CD14-positive monocyte (primary cell): ENCODE measurements around the gene WWTR1. TPM values are rescaled to one million over a fixed set of nuclear protein-coding genes. Genes with fewer than 3 reads are reported as not detected.
A peak's percentile ranks its signal among the peaks of the same experiment; 100 is the strongest.

ENCODE experiments used
- DNase-seq, 3 donors: peaks; one replicate each; pipeline ENCODE4 v3.0.0-alpha.2; 2011 to 2022
- H2AFZ ChIP-seq: 2 replicates; pipeline ENCODE4 v1.6.0; 2012; ENCODE audit warnings: mild to moderate bottlenecking, low read depth, low read length, inconsistent platforms; ENCODE audit not compliant: insufficient read depth, poor library complexity, severe bottlenecking
- H3K27ac ChIP-seq, 2 donors: 1 replicate in 1 of 2; 2 replicates in 1 of 2; pipeline ENCODE4 v1.5.1; 2012 to 2013; ENCODE audit warnings: low read length in 2 of 2, control low read depth in 1 of 2, inconsistent platforms in 1 of 2, low read depth in 1 of 2, mild to moderate bottlenecking in 1 of 2
- H3K27me3 ChIP-seq, 2 donors: one replicate each; pipeline versions ENCODE4 v1.6.0 to v1.6.1; 2011 to 2013; ENCODE audit warnings: low read length in 2 of 2; ENCODE audit not compliant: control insufficient read depth in 2 of 2, insufficient read depth in 2 of 2
- H3K36me3 ChIP-seq, 2 donors: replicated peaks in 1 of 2; 1 replicate in 1 of 2; 2 replicates in 1 of 2; pipeline versions ENCODE4 v1.5.1 to v1.6.1; 2012 to 2013; ENCODE audit warnings: low read length in 2 of 2, control low read depth in 1 of 2, inconsistent platforms in 1 of 2, mild to moderate bottlenecking in 1 of 2; ENCODE audit not compliant: insufficient read depth in 2 of 2, control insufficient read depth in 1 of 2
- H3K4me1 ChIP-seq, 2 donors: 1 replicate in 1 of 2; 2 replicates in 1 of 2; pipeline versions ENCODE4 v1.5.1 to v1.6.1; 2012 to 2013; ENCODE audit warnings: low read length in 2 of 2, control low read depth in 1 of 2, inconsistent platforms in 1 of 2, mild to moderate bottlenecking in 1 of 2, moderate library complexity in 1 of 2; ENCODE audit not compliant: insufficient read depth in 2 of 2, control insufficient read depth in 1 of 2
- H3K4me2 ChIP-seq: replicated peaks from 2 replicates; pipeline ENCODE3; 2012; ENCODE audit warnings: low read length, moderate library complexity, mild to moderate bottlenecking; ENCODE audit not compliant: poor library complexity, severe bottlenecking; ENCODE audit errors: extremely low read depth
- H3K4me3 ChIP-seq, 3 experiments: fragments of 200-600 bp in 1 of 3; sonication (generic) in 1 of 3; replicated peaks in 1 of 3; 1 replicate in 2 of 3; 2 replicates in 1 of 3; pipeline ENCODE4 v1.5.1; 2011 to 2013; ENCODE audit warnings: low read length in 3 of 3, mild to moderate bottlenecking in 3 of 3, control low read depth in 2 of 3, low read depth in 2 of 3, inconsistent platforms in 1 of 3, moderate library complexity in 1 of 3
- H3K79me2 ChIP-seq: 2 replicates; pipeline ENCODE4 v1.6.0; 2012; ENCODE audit warnings: mild to moderate bottlenecking, control low read depth, inconsistent platforms, low read length, moderate library complexity; ENCODE audit not compliant: insufficient read depth
- H3K9ac ChIP-seq: 2 replicates; pipeline ENCODE4 v1.6.0; 2017; ENCODE audit warnings: low read length, mild to moderate bottlenecking; ENCODE audit not compliant: insufficient read depth, poor library complexity, severe bottlenecking
- H3K9me3 ChIP-seq, 2 donors: replicated peaks in 1 of 2; 1 replicate in 1 of 2; 2 replicates in 1 of 2; pipeline versions ENCODE4 v1.5.1 to v1.6.1; 2012 to 2013; ENCODE audit warnings: low read length in 2 of 2, control low read depth in 1 of 2; ENCODE audit not compliant: control insufficient read depth in 1 of 2, insufficient read depth in 1 of 2
- H4K20me1 ChIP-seq: 2 replicates; pipeline ENCODE4 v1.6.0; 2012; ENCODE audit warnings: mild to moderate bottlenecking, low read length, control low read depth, moderate library complexity; ENCODE audit not compliant: insufficient read depth
- H3K27ac Mint-ChIP-seq, 7 donors: one replicate each; pipeline ENCODE4 v1.8.0; 2020; ENCODE audit warnings: mild to moderate bottlenecking in 7 of 7, mixed read lengths in 7 of 7, moderate library complexity in 6 of 7, inconsistent platforms in 2 of 7
- H3K27me3 Mint-ChIP-seq, 3 donors: one replicate each; pipeline ENCODE4 v1.8.0; 2021 to 2022; ENCODE audit warnings: low read depth in 3 of 3, mild to moderate bottlenecking in 3 of 3, mixed read lengths in 3 of 3, moderate library complexity in 3 of 3, inconsistent platforms in 1 of 3
- H3K36me3 Mint-ChIP-seq, 2 donors: one replicate each; pipeline ENCODE4 v1.8.0; 2020; ENCODE audit warnings: mixed read lengths in 2 of 2, inconsistent platforms in 1 of 2, mild to moderate bottlenecking in 1 of 2
- H3K4me1 Mint-ChIP-seq: one replicate; pipeline ENCODE4 v1.8.0; 2020; ENCODE audit warnings: mild to moderate bottlenecking, mixed read lengths
- H3K4me3 Mint-ChIP-seq, 2 donors: one replicate each; pipeline ENCODE4 v1.8.0; 2020; ENCODE audit warnings: mild to moderate bottlenecking in 2 of 2, mixed read lengths in 2 of 2, moderate library complexity in 1 of 2
- H3K9me3 Mint-ChIP-seq, 7 donors: one replicate each; pipeline ENCODE4 v1.8.0; 2020 to 2022; ENCODE audit warnings: mixed read lengths in 7 of 7, mild to moderate bottlenecking in 6 of 7, moderate library complexity in 6 of 7, inconsistent platforms in 2 of 7
- WGBS: methylation state at CpG from one replicate; pipeline ENCODE4 v1.1.5; 2013; ENCODE audit warnings: missing lambda C conversion rate; ENCODE audit not compliant: insufficient coverage; 5-methylcytosine and 5-hydroxymethylcytosine counted together
- intact Hi-C, 2 donors: fragments of 100-400 bp; cut with micrococcal nuclease; formaldehyde crosslinking; loops; one replicate each; pipeline versions ENCODE4 v1.15.0 to v1.15.1; 2023
- polyA plus RNA-seq, 3 donors: library from polyadenylated mRNA; depleted of rRNA in 1 of 3; unstranded in 2 of 3; stranded (reverse) in 1 of 3; fragments of 300-500 nt in 2 of 3; fragments of >200 nt in 1 of 3; fragmentation: Illumina TruSeq in 2 of 3; gene quantifications; 1 replicate in 2 of 3; 2 replicates in 1 of 3; pipeline ENCODE4 v1.2.3, GENCODE V29; 2012 to 2021
- TF ChIP-seq, protein P1 (sequence below): fragments of 200-600 bp; IDR thresholded peaks from one replicate; pipeline ENCODE4 v1.8.0; 2022; ENCODE audit warnings: antibody characterized with exemption, mild to moderate bottlenecking

WWTR1 gene
- polyA plus RNA-seq, 3 donors, result not detected

GRCh38 chr3:149554826-149555225 lies 103.0 kb downstream of the WWTR1 start:
- H3K27me3 ChIP-seq, result peaks cover 12 to 35% of the 10 kb centered on the region in 2 donors
- WGBS, result no CpG with 5 or more reads among the region's 4 CpGs
- H3K27me3 Mint-ChIP-seq, result peaks cover 12 to 44% (median 12%) of the 10 kb centered on the region in 3 donors
- H3K9me3 ChIP-seq, result no peaks in the 10 kb centered on the region
- no peaks in the 10 kb centered on the region for H3K36me3 ChIP-seq
- no peak overlapping the region for H3K9ac ChIP-seq
- H3K27ac Mint-ChIP-seq, result no peak overlapping the region
- intact Hi-C loops, result no loop called here
- H3K79me2 ChIP-seq, result no peaks in the 10 kb centered on the region
- no peaks in the 10 kb centered on the region for H3K36me3 Mint-ChIP-seq
- no peak overlapping the region for H3K27ac ChIP-seq
- no peaks in the 10 kb centered on the region for H3K9me3 Mint-ChIP-seq
- no peak overlapping the region for H3K4me3 ChIP-seq
- H3K4me1 Mint-ChIP-seq, result no peaks in the 10 kb centered on the region
- H4K20me1 ChIP-seq, result no peaks in the 10 kb centered on the region
- H2AFZ ChIP-seq, result no peak overlapping the region
- no peak overlapping the region for H3K4me3 Mint-ChIP-seq
- DNase-seq, result no peak
- no peaks in the 10 kb centered on the region for H3K4me1 ChIP-seq
- H3K4me2 ChIP-seq, result no peak overlapping the region
- TF ChIP-seq, protein P1, sequence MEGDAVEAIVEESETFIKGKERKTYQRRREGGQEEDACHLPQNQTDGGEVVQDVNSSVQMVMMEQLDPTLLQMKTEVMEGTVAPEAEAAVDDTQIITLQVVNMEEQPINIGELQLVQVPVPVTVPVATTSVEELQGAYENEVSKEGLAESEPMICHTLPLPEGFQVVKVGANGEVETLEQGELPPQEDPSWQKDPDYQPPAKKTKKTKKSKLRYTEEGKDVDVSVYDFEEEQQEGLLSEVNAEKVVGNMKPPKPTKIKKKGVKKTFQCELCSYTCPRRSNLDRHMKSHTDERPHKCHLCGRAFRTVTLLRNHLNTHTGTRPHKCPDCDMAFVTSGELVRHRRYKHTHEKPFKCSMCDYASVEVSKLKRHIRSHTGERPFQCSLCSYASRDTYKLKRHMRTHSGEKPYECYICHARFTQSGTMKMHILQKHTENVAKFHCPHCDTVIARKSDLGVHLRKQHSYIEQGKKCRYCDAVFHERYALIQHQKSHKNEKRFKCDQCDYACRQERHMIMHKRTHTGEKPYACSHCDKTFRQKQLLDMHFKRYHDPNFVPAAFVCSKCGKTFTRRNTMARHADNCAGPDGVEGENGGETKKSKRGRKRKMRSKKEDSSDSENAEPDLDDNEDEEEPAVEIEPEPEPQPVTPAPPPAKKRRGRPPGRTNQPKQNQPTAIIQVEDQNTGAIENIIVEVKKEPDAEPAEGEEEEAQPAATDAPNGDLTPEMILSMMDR, result no peak

- TF ChIP-seq, protein P1, result no peak
- H3K9ac ChIP-seq, result no peak overlapping the region
- no peaks in the 10 kb centered on the region for H3K9me3 Mint-ChIP-seq
- H3K27ac Mint-ChIP-seq, result no peak overlapping the region
- peaks cover 12 to 40% of the 10 kb centered on the region in 2 donors for H3K27me3 ChIP-seq
- H3K79me2 ChIP-seq, result no peaks in the 10 kb centered on the region
- no peaks in the 10 kb centered on the region for H3K4me1 ChIP-seq
- H3K27me3 Mint-ChIP-seq, result peaks cover 12 to 45% (median 21%) of the 10 kb centered on the region in 3 donors
- no peak overlapping the region for H2AFZ ChIP-seq
- no peaks in the 10 kb centered on the region for H3K36me3 ChIP-seq
- no peak for DNase-seq
- intact Hi-C loops, result no loop called here
- H3K4me2 ChIP-seq, result no peak overlapping the region
- H3K36me3 Mint-ChIP-seq, result no peaks in the 10 kb centered on the region
- no peak overlapping the region for H3K27ac ChIP-seq
- H4K20me1 ChIP-seq, result no peaks in the 10 kb centered on the region
- no peaks in the 10 kb centered on the region for H3K9me3 ChIP-seq
- H3K4me3 Mint-ChIP-seq, result peak overlapping the region in 1 of 2 donors; percentile 2
- H3K4me3 ChIP-seq, result no peak overlapping the region
- WGBS, result 44% methylated on average over 3 of the region's 13 CpGs
- no peaks in the 10 kb centered on the region for H3K4me1 Mint-ChIP-seq
Measured at GRCh38 chr3:149553781-149554451, 103.9 kb downstream of the WWTR1 start.
